CMK (cell line): ENCODE data around the gene CEP104.

Source experiments
- DNase-seq: peaks from one replicate; pipeline ENCODE4 v3.0.0-alpha.2; 2010; ENCODE audit warnings: low read depth

Gene CEP104

GRCh38 chr1:3778590-3779264 lies 78.3 kb downstream of the CEP104 start:
- DNase-seq: no peak

- DNase-seq: no peak
These were observed 79.1 kb downstream of the CEP104 start for GRCh38 chr1:3777647-3778589.

GRCh38 chr1:3777078-3777547 lies 79.9 kb downstream of the CEP104 start:
- DNase-seq: no peak

- no peak for DNase-seq
These were observed 80.6 kb downstream of the CEP104 start for GRCh38 chr1:3776231-3776961.

GRCh38 chr1:3775490-3776230 lies 81.4 kb downstream of the CEP104 start:
- DNase-seq: peak; percentile 97

GRCh38 chr1:3774946-3775489 lies 82.0 kb downstream of the CEP104 start:
- DNase-seq: peak; percentile 56

- peak; percentile 76 for DNase-seq
These were observed 82.6 kb downstream of the CEP104 start for GRCh38 chr1:3774276-3774945.

- no peak for DNase-seq
These were observed 83.3 kb downstream of the CEP104 start for GRCh38 chr1:3773572-3774275.

GRCh38 chr1:3772715-3773571 lies 84.1 kb downstream of the CEP104 start, which contains the start of gene SMIM1:
Gene SMIM1, plus strand, starts transcription at chr1:3772749. Its CDS starts 2,625 bp downstream, at chr1:3775374.
- peak; percentile 60 for DNase-seq

GRCh38 chr1:3772027-3772714 lies 84.8 kb downstream of the CEP104 start:
- DNase-seq: peak; percentile 93

- DNase-seq: no peak
These were observed 85.6 kb downstream of the CEP104 start for GRCh38 chr1:3771108-3772026.

- no peak for DNase-seq
These were observed 86.8 kb downstream of the CEP104 start for GRCh38 chr1:3770047-3770765.

- DNase-seq: no peak
These were observed 88.1 kb downstream of the CEP104 start for GRCh38 chr1:3768811-3769390.

GRCh38 chr1:3767328-3767925 lies 89.6 kb downstream of the CEP104 start:
- DNase-seq: no peak

GRCh38 chr1:3763351-3764125 lies 93.5 kb downstream of the CEP104 start:
- DNase-seq: no peak
